Effector CD4-positive, alpha-beta T cell (primary cell): ENCODE measurements around the gene ZFHX2.
A peak's percentile ranks its signal among the peaks of the same experiment; 100 is the strongest.

Experiments
- DNase-seq: peaks from one replicate; pipeline ENCODE4 v3.0.0-alpha.2; 2020

The ZFHX2 gene

DNA sequence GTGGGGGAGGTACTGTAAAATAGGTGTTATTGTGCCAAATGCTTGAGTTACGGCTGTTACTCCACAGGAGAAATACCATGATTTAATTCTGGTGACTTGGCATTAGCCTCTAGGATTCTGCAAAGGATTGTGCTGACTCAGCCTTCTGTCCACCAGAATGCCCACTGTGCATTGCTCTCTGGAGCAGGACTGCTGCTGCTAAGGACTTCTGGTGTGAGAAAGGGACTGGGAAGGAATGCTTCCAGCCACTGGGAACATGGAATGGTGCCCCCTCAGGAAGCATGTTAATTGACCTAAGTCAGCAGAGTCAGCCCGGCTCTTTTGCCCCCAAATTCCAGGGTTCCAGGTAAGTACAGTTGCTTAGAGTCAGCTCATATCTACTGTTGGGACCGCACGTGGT is 32.9 kb downstream of the ZFHX2 start:
- no peak for DNase-seq

DNA sequence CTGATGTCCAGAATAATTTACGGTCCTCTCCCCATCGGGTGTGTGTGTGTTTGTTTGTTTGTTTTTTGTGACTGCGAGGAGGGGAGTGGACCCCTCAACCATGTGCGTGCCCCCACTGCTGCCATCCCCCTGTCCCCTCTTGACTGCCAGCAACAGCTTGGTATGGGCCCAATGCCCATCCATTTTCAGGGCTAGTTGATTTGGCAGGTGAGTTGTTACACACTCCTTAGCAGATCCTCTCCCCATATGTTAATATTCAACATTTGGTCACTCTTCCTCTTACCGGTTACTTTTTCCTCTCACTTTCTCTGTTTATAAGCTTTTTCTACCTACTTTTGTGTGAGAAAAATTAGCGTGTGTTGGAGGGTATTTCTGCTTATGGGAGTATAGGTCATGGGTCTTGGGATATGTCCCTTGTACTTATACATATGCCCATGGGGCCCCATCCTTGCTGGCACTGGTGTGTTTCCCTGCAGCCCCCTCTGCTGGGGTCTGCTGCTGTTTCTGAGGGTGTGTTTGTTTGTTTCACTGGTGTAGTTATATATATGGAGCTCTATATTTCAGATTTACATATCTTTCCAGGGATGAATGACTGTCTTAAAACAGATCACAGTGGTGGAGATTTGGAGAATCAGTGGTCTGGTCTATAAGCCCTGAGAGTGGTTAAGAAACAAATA is 33.8 kb downstream of the ZFHX2 start:
- DNase-seq: no peak

DNA sequence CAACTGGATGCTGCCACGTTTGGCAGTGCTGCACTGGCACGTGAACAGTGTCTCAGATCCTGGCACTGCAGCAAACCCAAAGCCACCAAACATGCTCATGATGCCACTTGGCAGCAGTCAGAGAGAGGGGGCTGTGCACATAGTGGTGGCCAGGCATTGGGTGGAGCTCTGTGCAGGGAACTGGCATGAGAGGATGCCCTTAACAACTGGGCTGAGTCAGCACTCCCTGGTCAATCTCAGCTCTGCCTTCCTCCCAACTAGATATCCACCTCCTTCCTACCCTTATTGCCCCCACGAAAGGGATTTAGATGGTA is 37.0 kb downstream of the ZFHX2 start:
- no peak for DNase-seq

DNA sequence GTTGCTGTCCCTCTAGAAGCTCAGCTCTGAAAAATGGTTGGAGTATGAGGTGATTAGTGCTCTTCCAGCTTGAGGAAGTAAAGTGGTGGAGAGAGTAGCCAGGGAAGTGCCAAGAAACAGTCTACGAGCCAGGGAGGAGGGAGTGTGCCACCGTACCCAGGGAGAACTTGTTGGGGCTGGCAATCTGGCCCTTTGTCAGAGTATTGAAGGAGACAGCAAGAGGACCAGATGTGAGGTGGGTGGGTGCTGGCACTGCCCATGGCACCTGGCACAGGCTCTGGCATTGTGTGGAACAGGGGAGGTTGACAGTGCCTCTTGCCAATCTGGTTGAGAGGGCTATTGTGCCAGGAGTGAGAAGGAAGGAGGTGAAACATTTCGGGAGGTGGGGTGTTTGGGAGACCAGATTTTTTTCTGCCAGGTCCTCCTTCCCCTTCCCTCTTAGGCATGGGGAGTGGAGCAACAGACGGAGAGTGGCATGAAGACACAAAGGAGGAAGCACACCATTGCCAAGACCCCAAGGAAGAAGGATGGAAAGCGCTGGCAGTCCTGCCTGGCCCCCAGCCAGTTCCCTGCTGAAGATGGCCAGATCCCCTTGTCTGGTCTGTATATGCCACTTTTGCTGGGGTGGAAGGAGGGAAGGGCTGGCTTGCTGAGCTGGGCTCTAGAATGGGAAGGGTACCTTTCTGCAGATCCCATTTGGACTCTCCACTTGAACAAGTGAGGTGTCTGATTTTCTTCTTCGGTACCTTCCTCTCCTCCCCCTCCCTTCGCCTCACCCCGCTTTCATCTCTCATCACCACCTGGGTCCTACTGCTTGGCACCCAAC is 37.5 kb downstream of the ZFHX2 start:
- no peak for DNase-seq

DNA sequence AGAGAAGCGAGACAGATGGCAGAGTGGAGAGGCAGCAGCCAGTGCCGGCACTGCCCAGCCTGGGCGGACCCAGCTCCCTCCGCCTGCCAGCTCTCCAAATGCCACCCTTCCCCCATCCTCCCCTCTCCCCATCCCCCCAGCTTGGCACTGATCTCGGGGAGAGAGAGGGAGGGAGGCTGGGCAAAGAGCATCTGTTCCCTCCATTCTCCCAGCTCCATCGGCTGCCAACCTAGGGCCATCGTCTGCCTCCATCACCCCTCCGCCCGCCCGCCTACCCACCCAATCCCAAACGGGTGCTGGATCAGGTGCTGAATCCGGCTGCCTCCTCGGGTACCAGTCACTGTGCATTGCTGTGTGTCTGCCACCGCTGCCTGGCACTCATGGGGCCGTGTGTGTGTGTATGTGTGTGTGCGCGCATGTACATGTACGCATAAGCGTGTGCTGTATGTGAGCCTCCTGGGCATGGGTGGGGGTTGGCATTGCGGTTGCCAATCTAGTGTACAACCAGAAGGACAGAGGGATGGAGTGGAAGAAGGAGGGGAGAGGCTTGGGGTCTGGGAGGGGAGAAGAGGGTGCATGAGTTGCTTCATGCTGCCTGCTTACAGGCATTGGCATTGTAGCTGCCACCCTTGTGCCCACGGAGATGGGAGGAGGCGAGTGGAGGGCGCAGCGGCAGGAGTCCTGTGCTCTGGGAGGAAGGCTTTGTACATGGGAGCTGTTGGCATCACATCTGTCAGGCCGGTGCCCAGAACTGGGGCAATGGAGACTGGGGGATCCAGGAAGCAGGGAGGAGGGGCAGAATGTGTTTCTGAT is 38.4 kb downstream of the ZFHX2 start:
- DNase-seq: no peak

DNA sequence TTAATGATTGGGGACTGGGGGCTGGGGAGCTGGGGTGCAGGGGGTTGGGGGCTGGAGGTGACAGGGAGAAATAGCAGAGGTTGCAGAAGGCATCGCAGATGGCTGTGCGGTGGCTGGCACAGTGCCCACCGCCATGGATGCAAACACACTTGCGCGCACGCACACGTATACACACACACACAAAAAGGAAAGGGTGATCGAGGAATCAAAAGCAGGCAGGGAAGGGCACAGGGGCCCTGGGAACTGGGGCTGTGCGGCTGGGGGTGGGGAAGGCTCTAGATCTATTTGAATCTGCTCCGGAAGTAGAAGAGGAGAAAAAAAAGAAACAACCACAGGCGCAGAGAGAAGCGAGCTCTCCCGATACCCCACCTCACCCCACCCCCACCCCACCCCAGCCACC is 39.4 kb downstream of the ZFHX2 start:
- no peak for DNase-seq

DNA sequence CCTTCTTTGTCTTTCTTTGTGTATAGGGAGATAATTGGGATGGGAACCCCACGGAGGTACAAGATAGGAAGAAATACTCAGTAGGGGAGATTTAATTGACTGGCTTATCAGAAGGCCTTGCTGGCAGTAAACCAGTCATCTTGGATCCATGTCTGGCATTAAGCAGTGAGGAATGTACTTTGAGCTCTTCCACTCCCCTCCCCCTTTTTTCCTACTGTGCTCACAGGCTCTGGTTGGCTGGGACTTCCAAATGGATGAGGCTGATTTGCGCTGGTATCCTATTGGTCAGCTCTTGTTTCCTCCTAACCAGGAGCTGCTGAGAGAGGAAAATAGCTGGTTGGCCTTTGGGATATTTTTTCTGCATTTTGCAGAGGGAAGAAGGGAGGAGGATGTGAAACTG is 57.3 kb downstream of the ZFHX2 start:
- DNase-seq: no peak

DNA sequence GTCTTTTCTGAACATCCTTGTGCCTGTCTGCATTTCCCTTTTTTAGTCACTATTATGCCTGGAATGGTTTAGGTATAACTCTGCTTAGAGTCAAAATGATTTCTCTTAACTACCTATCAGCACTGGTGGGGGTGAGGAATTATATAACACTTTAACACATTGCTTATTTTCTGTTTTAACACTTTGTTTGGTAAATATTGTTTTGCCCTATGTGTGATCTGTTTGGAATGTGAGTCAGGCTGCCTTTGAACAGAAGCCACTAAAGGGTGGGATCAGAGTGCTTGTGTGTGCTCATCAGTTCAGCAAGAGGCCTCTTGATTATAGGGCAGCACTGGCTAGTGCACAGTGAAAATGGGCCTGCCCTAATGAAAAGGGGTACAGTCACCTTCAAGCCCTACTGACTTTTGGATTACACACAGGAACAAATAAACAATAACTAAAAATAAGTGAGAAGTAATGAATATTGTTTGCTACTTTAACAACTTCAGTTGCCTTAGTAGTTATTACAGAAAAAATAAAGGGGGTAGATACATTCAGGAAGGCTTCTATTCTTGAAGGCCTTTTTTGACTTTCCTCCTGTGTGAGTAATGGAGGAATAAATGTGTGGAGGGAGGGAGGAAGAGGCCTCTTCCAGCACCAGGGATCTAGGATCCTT is 58.8 kb downstream of the ZFHX2 start:
- no peak for DNase-seq

DNA sequence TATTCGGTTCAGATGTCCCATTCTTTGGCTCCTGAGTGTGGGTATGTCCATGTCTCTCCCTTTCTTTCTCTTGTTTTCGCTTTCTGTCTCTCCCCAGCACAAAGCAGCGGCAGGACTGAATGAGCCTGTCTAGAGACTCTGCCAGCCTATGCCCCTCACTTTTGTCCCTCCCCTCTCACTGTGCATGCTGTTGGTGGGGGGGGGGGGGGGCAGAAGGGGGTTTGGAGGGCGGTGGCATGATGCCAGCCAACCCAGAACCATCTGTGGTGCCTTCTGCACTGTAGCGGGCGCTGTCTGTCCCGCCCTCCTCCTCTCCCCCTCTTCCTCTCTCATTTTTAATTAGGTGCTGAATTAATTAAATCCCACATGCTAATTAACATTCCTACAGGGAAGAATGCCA is 64.3 kb downstream of the ZFHX2 start:
- no peak for DNase-seq

DNA sequence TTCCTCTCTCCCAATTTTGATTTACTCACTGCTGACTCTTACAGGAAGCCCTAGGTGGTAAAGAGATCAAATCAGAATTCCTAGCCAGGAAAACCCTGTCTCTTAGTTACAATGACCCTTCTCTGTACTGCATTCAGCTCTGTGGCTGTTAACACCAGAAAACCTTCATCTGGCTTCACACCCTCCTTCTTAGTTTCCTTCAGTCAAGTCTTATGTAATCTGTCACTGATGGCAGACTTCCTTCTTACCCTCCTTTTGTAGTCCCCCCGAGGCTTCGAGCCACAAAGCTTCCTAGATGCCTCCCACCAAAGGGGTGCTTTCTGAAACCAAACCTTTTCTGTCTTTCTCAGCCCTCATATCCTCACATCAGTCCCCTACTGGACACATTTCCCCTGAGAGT is 65.5 kb downstream of the ZFHX2 start:
- DNase-seq: no peak

DNA sequence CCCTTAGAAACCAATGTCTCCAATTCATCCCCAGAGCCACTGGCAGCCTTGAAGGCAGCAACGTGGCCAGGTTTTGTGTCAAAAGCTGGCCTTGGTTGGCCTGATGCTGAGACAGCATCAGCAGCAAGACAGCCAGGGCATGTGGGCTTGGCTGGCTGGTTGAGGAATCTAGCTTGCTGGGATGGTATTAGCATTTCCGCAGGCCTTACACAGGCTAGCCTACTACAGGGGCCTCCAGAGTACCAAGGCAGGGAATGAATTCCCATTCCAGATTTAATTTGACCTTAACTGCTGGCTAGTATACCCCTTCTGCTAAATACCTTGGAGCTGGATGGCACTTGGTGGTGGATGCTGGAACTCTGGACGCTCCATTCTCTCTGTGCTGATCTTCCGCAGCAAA is 66.2 kb downstream of the ZFHX2 start:
- DNase-seq: no peak

DNA sequence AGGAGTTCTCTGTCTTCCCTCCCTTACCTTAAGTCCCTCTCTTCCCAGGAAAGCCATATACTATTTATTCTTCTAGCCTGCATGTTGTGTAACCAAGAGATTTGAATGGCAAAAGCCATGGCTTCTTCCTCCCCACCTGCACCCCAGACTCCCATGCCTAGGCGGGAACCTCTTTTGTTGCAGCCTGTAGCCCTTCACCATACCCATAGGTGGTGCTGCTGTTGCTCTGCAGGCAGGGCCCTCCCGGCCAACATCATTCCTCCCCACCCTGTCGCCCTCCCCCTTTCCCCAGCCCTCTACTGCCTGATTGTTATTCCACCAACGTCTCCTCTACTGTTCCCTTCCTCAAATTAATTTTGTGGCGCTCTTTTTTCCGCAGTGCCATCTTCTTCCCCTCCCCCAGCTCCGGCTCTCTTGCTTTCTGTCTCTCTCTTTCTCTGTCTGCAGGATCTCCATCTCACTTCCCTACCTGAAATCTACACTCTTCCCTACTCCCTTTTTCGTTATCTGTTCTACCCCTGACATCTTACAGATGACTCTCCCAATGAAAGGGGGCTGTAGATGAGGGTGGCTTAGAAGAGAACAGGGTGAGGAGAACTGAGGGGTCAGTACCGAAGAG is 68.2 kb downstream of the ZFHX2 start:
- no peak for DNase-seq

DNA sequence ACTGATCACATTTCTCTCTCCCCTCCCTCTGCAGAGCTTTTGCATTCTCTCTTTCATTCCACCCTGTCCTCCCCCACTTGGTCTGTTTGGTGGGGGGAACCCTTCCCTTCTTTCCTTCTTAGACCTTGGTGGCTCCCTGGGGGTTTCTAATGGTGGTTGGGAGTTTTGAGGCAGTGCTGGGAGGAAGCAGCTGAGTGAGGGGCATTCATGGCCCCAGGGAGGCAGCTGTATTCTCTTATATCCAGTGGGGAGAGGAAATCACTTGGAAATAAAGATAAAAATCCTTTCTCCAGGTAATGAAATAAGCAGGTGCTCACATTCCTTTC is 68.8 kb downstream of the ZFHX2 start:
- no peak for DNase-seq

DNA sequence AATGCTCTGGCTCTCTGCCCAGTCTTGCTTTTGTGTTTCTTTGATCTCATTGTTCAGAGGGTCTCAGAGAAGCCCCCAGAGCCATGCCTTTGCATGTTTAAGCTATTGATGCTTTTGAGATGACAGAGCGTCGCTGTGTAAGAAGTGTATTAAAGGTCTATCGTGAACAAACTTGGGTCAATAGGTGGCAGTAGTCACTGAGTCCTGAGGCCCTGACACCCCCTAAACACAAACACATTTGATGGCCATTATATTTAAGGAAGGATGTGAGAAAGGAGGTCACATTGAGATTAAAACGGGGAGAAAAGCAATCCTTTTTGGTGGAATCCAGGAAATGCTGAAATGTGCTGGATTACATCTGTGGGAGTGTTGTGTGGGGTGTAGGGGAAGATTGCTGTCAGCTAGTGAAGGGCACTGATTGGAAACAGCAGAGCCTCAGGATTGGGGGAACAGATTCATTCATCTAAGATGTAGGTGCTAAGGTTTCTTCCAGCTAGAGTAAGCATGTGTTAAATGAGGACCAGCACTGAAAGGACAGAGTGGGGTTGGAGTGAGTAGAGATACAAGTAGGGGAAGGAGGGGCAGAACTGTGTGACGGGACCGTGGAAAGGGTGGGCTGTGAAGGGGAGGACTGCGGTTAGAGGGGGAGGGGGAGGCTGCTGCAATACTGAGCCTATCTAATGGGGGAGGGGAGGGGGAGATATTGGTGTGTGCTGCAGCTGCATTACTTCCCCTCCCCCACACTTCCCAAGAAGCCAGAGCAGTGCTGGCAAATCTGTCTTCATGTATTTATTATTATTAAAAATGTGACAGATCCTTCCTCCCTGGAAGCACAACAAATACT is 69.4 kb downstream of the ZFHX2 start:
- DNase-seq: no peak

DNA sequence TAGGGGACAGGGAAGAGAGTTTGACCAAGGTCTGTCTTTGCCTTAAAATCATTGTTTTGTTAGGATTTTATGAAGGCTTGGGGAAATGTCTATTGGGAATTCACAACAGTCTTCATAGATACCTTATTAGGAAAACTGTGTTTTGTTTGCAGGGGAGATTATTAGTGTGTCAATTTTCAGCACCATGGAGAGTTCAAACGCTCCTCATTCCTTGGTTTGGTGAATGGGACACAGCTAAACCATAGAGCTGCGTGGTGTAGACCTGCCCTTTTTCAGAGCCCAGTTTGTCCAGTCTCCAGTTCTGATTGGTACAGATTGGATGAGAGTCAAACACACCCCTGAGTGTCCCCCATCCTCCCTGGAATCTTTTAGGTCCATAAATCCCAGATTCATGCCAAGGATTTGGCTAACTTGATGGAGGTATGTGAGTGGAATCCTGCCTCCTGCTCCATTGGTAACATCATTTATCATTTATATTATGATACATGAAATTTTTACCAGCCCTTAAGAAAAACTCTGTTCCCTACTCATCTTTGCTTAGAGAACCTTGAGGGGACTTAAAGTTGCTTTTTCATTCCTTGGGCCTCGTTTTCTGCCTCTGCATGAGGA is 70.1 kb downstream of the ZFHX2 start:
- DNase-seq: no peak

DNA sequence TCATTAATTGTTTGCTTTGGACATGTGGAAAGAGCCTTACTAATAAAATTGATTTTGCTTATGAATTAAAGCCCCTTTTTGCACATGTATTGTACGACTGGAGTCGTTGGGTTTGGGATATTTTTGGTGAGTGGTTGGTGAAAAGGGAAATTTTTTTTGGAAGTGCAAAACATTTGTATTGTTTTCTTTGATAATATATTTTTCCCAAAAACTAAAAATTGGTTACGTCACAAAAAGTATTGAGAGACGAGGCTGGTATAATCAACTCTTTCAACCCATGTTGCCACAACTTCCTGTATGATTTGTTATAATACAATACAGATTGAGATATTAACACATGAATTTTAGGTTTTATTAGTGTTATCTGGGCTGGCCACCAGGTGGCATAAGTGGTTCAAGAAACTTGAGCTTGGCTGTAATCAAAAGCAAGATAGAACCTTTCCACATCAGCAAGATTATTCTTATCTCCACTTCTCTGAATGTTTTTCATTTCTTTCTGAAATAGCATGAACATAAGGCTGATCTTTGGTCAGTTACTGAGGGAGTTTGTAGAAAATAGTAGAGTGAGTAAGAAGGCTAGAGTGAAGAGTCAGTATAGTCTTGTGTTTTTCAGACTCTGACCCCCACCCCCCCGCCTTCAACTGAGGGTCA is 73.3 kb downstream of the ZFHX2 start:
- peak; percentile 64 for DNase-seq

DNA sequence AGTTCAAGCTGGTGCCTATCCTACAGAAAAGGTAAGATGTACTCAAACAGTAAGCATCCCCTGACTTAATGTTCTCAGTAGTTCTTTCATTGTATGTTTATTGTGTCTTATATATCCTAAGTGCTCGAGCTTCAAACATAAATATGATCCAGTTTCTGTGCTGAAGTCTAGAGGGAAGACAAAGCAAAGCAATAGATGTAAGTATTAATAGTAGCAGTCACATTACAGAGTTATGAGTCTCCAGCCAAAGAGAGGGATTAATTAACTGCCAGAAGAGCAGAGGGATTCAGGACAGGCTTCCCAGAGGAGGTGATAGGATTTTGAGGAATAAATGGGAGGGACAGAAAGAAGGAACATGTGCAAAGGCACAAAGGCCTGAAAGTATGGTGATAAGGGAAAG is 80.6 kb downstream of the ZFHX2 start:
- DNase-seq: no peak
